GM12878 (cell line): ENCODE data around the gene COL6A1. TPM values are rescaled to one million over a fixed set of nuclear protein-coding genes. Genes with fewer than 3 reads are reported as not detected.
A peak's percentile ranks its signal among the peaks of the same experiment; 100 is the strongest.

Experiments
- ATAC-seq: fragments of 200-7000 bp; cut with Tn5 transposase; 3 replicates; pipeline ENCODE4 v1.9.1; 2020; ENCODE audit warnings: mild to moderate bottlenecking, moderate library complexity
- BruUV-seq: library from RNA; stranded (reverse); fragments of 400-500 nt; replicated peaks from 2 replicates; lab custom pipeline; 2021; lab: Mats Ljungman, UMichigan
- CTCF ChIA-PET: fragments of 300-600 bp; sonication (Branson Sonifier 250); formaldehyde crosslinking; extraction: SDS; loops from one replicate; lab custom pipeline; 2021; ENCODE audit warnings: inconsistent platforms; lab: Yijun Ruan, JAX
- POLR2A ChIA-PET: fragments of 350-600 bp; formaldehyde crosslinking; extraction: SDS; loops from one replicate; lab custom pipeline; 2021; ENCODE audit warnings: inconsistent platforms; lab: Charles Lee
- RAD21 ChIA-PET: fragments of 300-600 bp; sonication (Branson Sonifier 250); formaldehyde crosslinking; loops from one replicate; lab custom pipeline; 2023; ENCODE audit warnings: antibody characterized with exemption; ENCODE audit not compliant: unreplicated experiment; lab: Charles Lee
- SMC1A ChIA-PET: fragments of 300-600 bp; sonication (Branson Sonifier 250); formaldehyde crosslinking; loops from one replicate; lab custom pipeline; 2023; ENCODE audit not compliant: unreplicated experiment, uncharacterized antibody; lab: Charles Lee
- DNase-seq: peaks from one replicate; pipeline ENCODE4 v3.0.0-alpha.2; 2011; ENCODE audit warnings: low read depth, low spot score
- FAIRE-seq: peaks from 3 replicates; lab custom pipeline; 2011; peaks lifted over from hg19 to GRCh38; lab: Jason Lieb, UNC
- H2AFZ ChIP-seq: 2 replicates; pipeline ENCODE4 v1.6.0; 2011; ENCODE audit warnings: low read depth, low read length, control low read depth; ENCODE audit not compliant: control insufficient read depth
- H3K27ac ChIP-seq: 2 replicates; pipeline ENCODE4 v1.5.1; 2011; ENCODE audit warnings: control low read depth; ENCODE audit not compliant: control insufficient read depth, insufficient read depth
- H3K27me3 ChIP-seq, 2 experiments: replicated peaks in 1 of 2; 2 replicates each; pipeline versions ENCODE4 v1.6.0 to v1.6.1; 2011; ENCODE audit warnings: low read length in 1 of 2; ENCODE audit not compliant: control insufficient read depth in 2 of 2, insufficient read depth in 2 of 2
- H3K36me3 ChIP-seq, 2 experiments: 2 replicates each; pipeline ENCODE4 v1.5.1; 2011; ENCODE audit warnings: low read length in 1 of 2; ENCODE audit not compliant: control insufficient read depth in 2 of 2, insufficient read depth in 2 of 2
- H3K4me1 ChIP-seq: 2 replicates; pipeline ENCODE4 v1.6.1; 2011; ENCODE audit warnings: mild to moderate bottlenecking, low read length, moderate library complexity, mixed read lengths; ENCODE audit not compliant: control insufficient read depth, insufficient read depth
- H3K4me2 ChIP-seq: 2 replicates; pipeline ENCODE4 v1.6.0; 2011; ENCODE audit warnings: control low read depth; ENCODE audit not compliant: control insufficient read depth, insufficient read depth
- H3K4me3 ChIP-seq: fragments of 200-600 bp; sonication (generic); 2 replicates; pipeline ENCODE4 v1.5.1; 2016
- H3K79me2 ChIP-seq: 2 replicates; pipeline ENCODE4 v1.6.0; 2011; ENCODE audit warnings: low read length; ENCODE audit not compliant: control insufficient read depth, insufficient read depth
- H3K9ac ChIP-seq: 2 replicates; pipeline ENCODE4 v1.8.0; 2011; ENCODE audit warnings: low read length, control low read depth, mixed read lengths; ENCODE audit not compliant: control insufficient read depth, insufficient read depth
- H3K9me3 ChIP-seq: replicated peaks from 3 replicates; pipeline ENCODE4 v1.5.1; 2011; ENCODE audit warnings: mild to moderate bottlenecking, low read length; ENCODE audit not compliant: control insufficient read depth, insufficient read depth
- H4K20me1 ChIP-seq: 2 replicates; pipeline ENCODE4 v1.6.0; 2011; ENCODE audit not compliant: control insufficient read depth, insufficient read depth
- CTCF ChIP-seq, 3 experiments: IDR thresholded peaks in 2 of 3; conservative IDR thresholded peaks in 1 of 3; 2 replicates each; pipeline ENCODE4 v1.5.1; 2011; ENCODE audit warnings: low read depth in 3 of 3, low read length in 3 of 3, mild to moderate bottlenecking in 3 of 3, control low read depth in 2 of 3, moderate library complexity in 2 of 3, inconsistent platforms in 1 of 3, mixed read lengths in 1 of 3; ENCODE audit not compliant: control insufficient read depth in 2 of 3, insufficient read depth in 1 of 3; ENCODE audit errors: extremely low read depth in 1 of 3
- FOXM1 ChIP-seq: IDR thresholded peaks from 2 replicates; pipeline ENCODE4 v1.6.1; 2012; ENCODE audit warnings: low read depth, mild to moderate bottlenecking, inconsistent platforms, low read length, moderate library complexity
- IRF5 ChIP-seq: fragments of 450-650 bp; IDR thresholded peaks from 2 replicates; pipeline ENCODE4 v1.6.1; 2017; ENCODE audit warnings: borderline replicate concordance
- POU2F2 ChIP-seq: IDR thresholded peaks from 3 replicates; pipeline ENCODE4 v1.6.1; 2011; ENCODE audit warnings: low read depth, mild to moderate bottlenecking, low read length, borderline replicate concordance
- RAD21 ChIP-seq: IDR thresholded peaks from 2 replicates; pipeline ENCODE4 v1.6.1; 2011; ENCODE audit warnings: mild to moderate bottlenecking, low read depth, low read length, moderate library complexity; ENCODE audit not compliant: insufficient read depth
- SMC3 ChIP-seq: IDR thresholded peaks from 2 replicates; pipeline ENCODE4 v1.6.1; 2011; ENCODE audit warnings: low read length, improper control_type of control experiment, borderline replicate concordance
- TCF3 ChIP-seq: IDR thresholded peaks from 2 replicates; pipeline ENCODE4 v1.6.1; 2012; ENCODE audit warnings: low read depth, mild to moderate bottlenecking, low read length, borderline replicate concordance; ENCODE audit not compliant: insufficient read depth
- WRNIP1 ChIP-seq: IDR thresholded peaks from 2 replicates; pipeline ENCODE4 v1.6.1; 2011; ENCODE audit warnings: low read depth, low read length, improper control_type of control experiment, borderline replicate concordance
- YY1 ChIP-seq: IDR thresholded peaks from 2 replicates; pipeline ENCODE4 v1.6.1; 2011; ENCODE audit warnings: low read depth, mild to moderate bottlenecking, low read length
- whole genome bisulfite sequencing: methylation state at CpG from one replicate; pipeline ENCODE4 v1.1.6; 2016; ENCODE audit warnings: low lambda C conversion rate; ENCODE audit not compliant: insufficient replicate concordance, insufficient coverage; ENCODE audit errors: missing lambda C conversion rate; 5-methylcytosine and 5-hydroxymethylcytosine counted together
- in situ Hi-C: fragments of 300-500 bp; cut with MboI; formaldehyde crosslinking; loops from 9 replicates; pipeline ENCODE4 v1.14.3; 2018; ENCODE audit warnings: mixed read lengths
- intact Hi-C: fragments of 100-400 bp; cut with micrococcal nuclease; formaldehyde crosslinking; loops from one replicate; pipeline ENCODE4 v1.14.2; 2022; ENCODE audit not compliant: unreplicated experiment
- polyA plus RNA-seq, 11 experiments: library from polyadenylated mRNA; depleted of rRNA in 4 of 11; unstranded in 6 of 11; stranded (reverse) in 5 of 11; fragments of >200 nt; fragmentation: Nextera tagmentation in 4 of 11; fragmentation: Illumina TruSeq in 1 of 11; extraction: Ambion mirVana in 4 of 11; extraction: Trizol in 1 of 11; gene quantifications; 1 replicate in 1 of 11; 2 replicates in 10 of 11; pipeline versions ENCODE4 v1.2.1 to v1.2.3, GENCODE V29; 2011 to 2016; ENCODE audit warnings: inconsistent platforms in 2 of 11, missing spikeins in 2 of 11, low read depth in 1 of 11
- total RNA-seq, 4 experiments: library from RNA; depleted of rRNA in 3 of 4; stranded (reverse); fragments of >200 nt in 3 of 4; fragmentation: Illumina TruSeq in 1 of 4; extraction: Trizol in 1 of 4; gene quantifications; 2 replicates each; pipeline versions ENCODE4 v1.2.1 to v1.2.3, GENCODE V29; 2013 to 2021

The COL6A1 gene
- total and polyA plus RNA-seq, 10 of the 15 experiments (the other 5 are each of a cell fraction or from before 2014, with no cell fraction given): 0.12 to 1.3 (median 0.20) TPM; not detected in 7

- 39% methylated on average over 22 of the region's 22 CpGs for WGBS
- TF ChIP-seq POU2F2: no peak
- RAD21 ChIA-PET: no interaction called here
- POLR2A ChIA-PET: no interaction called here
- no peaks in the 10 kb centered on the region for H3K9me3 ChIP-seq
- H4K20me1 ChIP-seq: no peaks in the 10 kb centered on the region
- peaks cover 8% of the 10 kb centered on the region for H3K4me1 ChIP-seq
- peaks cover 5 to 6% of the 10 kb centered on the region in 2 experiments; a peak in 3 of 4 replicates for H3K27me3 ChIP-seq
- no peaks in the 10 kb centered on the region for H3K36me3 ChIP-seq
- H2AFZ ChIP-seq: no peak overlapping the region
- FAIRE-seq (no peak), DNase-seq (no peak), ATAC-seq (no peak; the same call in 2 of the 3 replicates)
- no TSS peak for BruUV-seq
- H3K27ac ChIP-seq: no peak overlapping the region
- CTCF ChIA-PET: interaction anchor here (0.6 to 1.3 kb wide), 4 partner anchors 9 to 1022 kb away, joined by 3 read pairs; no protein-coding TSS in a partner anchor
- no peak overlapping the region for H3K4me3 ChIP-seq
- H3K79me2 ChIP-seq: no peaks in the 10 kb centered on the region
- in situ Hi-C loops: no loop called here
- H3K9ac ChIP-seq: no peak overlapping the region
- no peak overlapping the region for H3K4me2 ChIP-seq
- SMC1A ChIA-PET: no interaction called here
- intact Hi-C loops: loop anchor here (5.0 kb wide), 1 partner anchor 172 kb away; no protein-coding TSS in a partner anchor
These were observed 11.5 kb upstream of the COL6A1 start for GRCh38 chr21:45969921-45970673.

- no TSS peak for BruUV-seq
- FAIRE-seq (no peak), ATAC-seq (peak; percentile 78), DNase-seq (no peak)
- Histone ChIP-seq H3K27me3 (peaks cover 5 to 7% of the 10 kb centered on the region in 2 experiments; a peak in 3 of 4 replicates), H3K4me3 (no peak overlapping the region), H3K4me1 (peaks cover 8% of the 10 kb centered on the region), H3K36me3 (no peaks in the 10 kb centered on the region), H4K20me1 (no peaks in the 10 kb centered on the region), H3K4me2 (no peak overlapping the region), H3K79me2 (no peaks in the 10 kb centered on the region), H3K9me3 (no peaks in the 10 kb centered on the region), H2AFZ (no peak overlapping the region), H3K9ac (no peak overlapping the region), H3K27ac (no peak overlapping the region)
- CTCF ChIA-PET: interaction anchor here (1.0 to 3.4 kb wide), 3 partner anchors 8 to 354 kb away, joined by 3 to 19 read pairs (median 3); no protein-coding TSS in a partner anchor
- 22% methylated on average over 25 of the region's 25 CpGs for WGBS
- POLR2A ChIA-PET: interaction anchor here (2.3 kb wide), 1 partner anchor 173 kb away, joined by 5 read pairs; no protein-coding TSS in a partner anchor
- in situ Hi-C loops: no loop called here
- intact Hi-C loops: loop anchor here (5.0 kb wide), 1 partner anchor 171 kb away; no protein-coding TSS in a partner anchor
- RAD21 ChIA-PET: interaction anchor here (0.7 kb wide), 2 partner anchors 9 to 170 kb away, joined by 3 read pairs; no protein-coding TSS in a partner anchor
- SMC1A ChIA-PET: no interaction called here
- TF ChIP-seq IRF5 (no peak), FOXM1 (no peak), WRNIP1 (no peak), SMC3 (peak; percentile 42; the same call in 1 of the 2 replicates), TCF3 (no peak), YY1 (peak; percentile 57; the same call in 1 of the 2 replicates), RAD21 (peak; percentile 53), CTCF (IDR thresholded peaks at IDR 0.05 in 2 of 3, conservative IDR thresholded peaks at IDR 0.05 in 1 of 3; ENCODE audit: control insufficient read depth in 2 of 3, extremely low read depth in 1 of 3, insufficient read depth in 1 of 3, low read depth in 3 of 3, low read length in 3 of 3) (peak; percentile 56 to 80 (median 77))
These were observed 10.6 kb upstream of the COL6A1 start for GRCh38 chr21:45970674-45971615.
